ENCODE results near the gene PACS2.

PACS2 gene

GRCh38 chr14:105398726-105399465 lies 84.3 kb downstream of the PACS2 start:
- TF ChIP-seq CTCF (IDR thresholded peaks at IDR 0.05; ENCODE audit: insufficient read depth, low read length, poor library complexity, severe bottlenecking) = no peak
- H3K36me3 ChIP-seq (ENCODE audit: control insufficient read depth, insufficient read depth, low read length) = no peaks in the 10 kb centered on the region; the same call in none of the 2 replicates
- H3K4me3 ChIP-seq (replicated peaks; ENCODE audit: low read depth, low read length) = peak overlapping the region; percentile 75
- no peaks in the 10 kb centered on the region for H3K27me3 ChIP-seq (replicated peaks; ENCODE audit: control insufficient read depth, insufficient read depth, low read length)
- no peak for DNase-seq (ENCODE audit: extremely low read depth, insufficient read length)

- Histone ChIP-seq H3K4me3 (replicated peaks; ENCODE audit: low read depth, low read length) (peak overlapping the region; percentile 75), H3K36me3 (ENCODE audit: control insufficient read depth, insufficient read depth, low read length) (no peaks in the 10 kb centered on the region; the same call in none of the 2 replicates), H3K27me3 (replicated peaks; ENCODE audit: control insufficient read depth, insufficient read depth, low read length) (no peaks in the 10 kb centered on the region)
- no peak for TF ChIP-seq CTCF (IDR thresholded peaks at IDR 0.05; ENCODE audit: insufficient read depth, low read length, poor library complexity, severe bottlenecking)
- no peak for DNase-seq (ENCODE audit: extremely low read depth, insufficient read length)
Observed at GRCh38 chr14:105399466-105399775, 84.9 kb downstream of the PACS2 start.

- no peak overlapping the region for H3K4me3 ChIP-seq (replicated peaks; ENCODE audit: low read depth, low read length)
- peak; percentile 8 for DNase-seq (ENCODE audit: extremely low read depth, insufficient read length)
- no peaks in the 10 kb centered on the region; the same call in none of the 2 replicates for H3K36me3 ChIP-seq (ENCODE audit: control insufficient read depth, insufficient read depth, low read length)
- H3K27me3 ChIP-seq (replicated peaks; ENCODE audit: control insufficient read depth, insufficient read depth, low read length) = no peaks in the 10 kb centered on the region
- TF ChIP-seq CTCF (IDR thresholded peaks at IDR 0.05; ENCODE audit: insufficient read depth, low read length, poor library complexity, severe bottlenecking) = no peak
Observed at GRCh38 chr14:105400016-105400415, 85.5 kb downstream of the PACS2 start.

- H3K4me3 ChIP-seq (replicated peaks; ENCODE audit: low read depth, low read length) = no peak overlapping the region
- no peaks in the 10 kb centered on the region for H3K27me3 ChIP-seq (replicated peaks; ENCODE audit: control insufficient read depth, insufficient read depth, low read length)
- DNase-seq (ENCODE audit: extremely low read depth, insufficient read length) = no peak
- no peaks in the 10 kb centered on the region; the same call in none of the 2 replicates for H3K36me3 ChIP-seq (ENCODE audit: control insufficient read depth, insufficient read depth, low read length)
- TF ChIP-seq CTCF (IDR thresholded peaks at IDR 0.05; ENCODE audit: insufficient read depth, low read length, poor library complexity, severe bottlenecking) = no peak
Observed at GRCh38 chr14:105401699-105402098, 87.2 kb downstream of the PACS2 start.

- no peaks in the 10 kb centered on the region for H3K36me3 ChIP-seq (ENCODE audit: control insufficient read depth, insufficient read depth, low read length)
- H3K27me3 ChIP-seq (replicated peaks; ENCODE audit: control insufficient read depth, insufficient read depth, low read length) = no peaks in the 10 kb centered on the region
- DNase-seq (ENCODE audit: extremely low read depth, insufficient read length) = no peak
- no peak overlapping the region for H3K4me3 ChIP-seq (replicated peaks; ENCODE audit: low read depth, low read length)
- TF ChIP-seq CTCF (IDR thresholded peaks at IDR 0.05; ENCODE audit: insufficient read depth, low read length, poor library complexity, severe bottlenecking) = no peak
Observed at GRCh38 chr14:105408592-105408991, 94.0 kb downstream of the PACS2 start.

GRCh38 chr14:105409364-105409763 lies 94.8 kb downstream of the PACS2 start:
- Histone ChIP-seq H3K4me3 (replicated peaks; ENCODE audit: low read depth, low read length) (no peak overlapping the region), H3K27me3 (replicated peaks; ENCODE audit: control insufficient read depth, insufficient read depth, low read length) (no peaks in the 10 kb centered on the region), H3K36me3 (ENCODE audit: control insufficient read depth, insufficient read depth, low read length) (no peaks in the 10 kb centered on the region)
- DNase-seq (ENCODE audit: extremely low read depth, insufficient read length) = no peak
- TF ChIP-seq CTCF (IDR thresholded peaks at IDR 0.05; ENCODE audit: insufficient read depth, low read length, poor library complexity, severe bottlenecking) = no peak
